GM19438 (cell line): ENCODE data around the gene MACROD2.
"Not testable (repeated sequence)": the region's sequence is repeated elsewhere in the genome, so short reads cannot be mapped to it uniquely, and the experiment has no call there.

Source experiments
- ATAC-seq: cut with Tn5 transposase; IDR thresholded peaks from one replicate; pipeline ENCODE4 v1.9.1; 2021; ENCODE audit warnings: low read depth; ENCODE audit not compliant: unreplicated experiment

MACROD2 gene

GRCh38 chr20:16011519-16011918 lies 2016.2 kb downstream of the MACROD2 start:
- no peak for ATAC-seq

GRCh38 chr20:16012934-16013333 lies 2017.6 kb downstream of the MACROD2 start:
- ATAC-seq: not testable (repeated sequence)

GRCh38 chr20:16013631-16014030 lies 2018.3 kb downstream of the MACROD2 start:
- ATAC-seq: no peak

- no peak for ATAC-seq
Observed at GRCh38 chr20:16014436-16014835, 2019.1 kb downstream of the MACROD2 start.

- ATAC-seq: no peak
Observed at GRCh38 chr20:16017656-16018055, 2022.3 kb downstream of the MACROD2 start.

GRCh38 chr20:16018881-16019280 lies 2023.6 kb downstream of the MACROD2 start:
- ATAC-seq: no peak

GRCh38 chr20:16020971-16021370 lies 2025.7 kb downstream of the MACROD2 start:
- ATAC-seq: no peak

GRCh38 chr20:16025084-16025483 lies 2029.8 kb downstream of the MACROD2 start:
- ATAC-seq: no peak

GRCh38 chr20:16027686-16028085 lies 2032.4 kb downstream of the MACROD2 start:
- no peak for ATAC-seq

GRCh38 chr20:16028923-16029322 lies 2033.6 kb downstream of the MACROD2 start:
- ATAC-seq: no peak

- no peak for ATAC-seq
Observed at GRCh38 chr20:16030253-16030652, 2034.9 kb downstream of the MACROD2 start.

GRCh38 chr20:16035576-16035975 lies 2040.3 kb downstream of the MACROD2 start:
- ATAC-seq: no peak

- no peak for ATAC-seq
Observed at GRCh38 chr20:16036331-16036730, 2041.0 kb downstream of the MACROD2 start.

GRCh38 chr20:16040742-16041141 lies 2045.4 kb downstream of the MACROD2 start:
- no peak for ATAC-seq

- no peak for ATAC-seq
Observed at GRCh38 chr20:16042731-16043130, 2047.4 kb downstream of the MACROD2 start.

GRCh38 chr20:16043931-16044330 lies 2048.6 kb downstream of the MACROD2 start:
- no peak for ATAC-seq

GRCh38 chr20:16048876-16049275 lies 2053.6 kb downstream of the MACROD2 start:
- no peak for ATAC-seq

- no peak for ATAC-seq
Observed at GRCh38 chr20:16049529-16050093, 2054.3 kb downstream of the MACROD2 start.

GRCh38 chr20:16050366-16050765 lies 2055.1 kb downstream of the MACROD2 start:
- ATAC-seq: no peak

GRCh38 chr20:16051968-16052367 lies 2056.7 kb downstream of the MACROD2 start:
- no peak for ATAC-seq

GRCh38 chr20:16052456-16052855 lies 2057.1 kb downstream of the MACROD2 start:
- ATAC-seq: no peak

- no peak for ATAC-seq
Observed at GRCh38 chr20:16054985-16055384, 2059.7 kb downstream of the MACROD2 start.

- no peak for ATAC-seq
Observed at GRCh38 chr20:16057651-16058050, 2062.3 kb downstream of the MACROD2 start.
